ENCODE data around the gene CEP89.
A peak's percentile ranks its signal among the peaks of the same experiment; 100 is the strongest.
"Not testable (repeated sequence)": the region's sequence is repeated elsewhere in the genome, so short reads cannot be mapped to it uniquely, and the experiment has no call there.

CEP89 gene

GRCh38 chr19:32971715-32972540 lies at the start of gene CEP89, which contains the start of gene FAAP24:
Gene CEP89, minus strand, starts transcription at chr19:32971958. Its CDS starts 84 bp downstream, at chr19:32971874.
Gene FAAP24, plus strand, starts transcription at chr19:32972242. Its CDS starts 955 bp downstream, at chr19:32973197.
- DNase-seq, result peak; percentile 98

- not testable (repeated sequence) for DNase-seq
These were observed 39.1 kb upstream of the CEP89 start for GRCh38 chr19:33010891-33011290.

GRCh38 chr19:33008738-33009137 lies 37.0 kb upstream of the CEP89 start:
- no peak for DNase-seq

DNA sequence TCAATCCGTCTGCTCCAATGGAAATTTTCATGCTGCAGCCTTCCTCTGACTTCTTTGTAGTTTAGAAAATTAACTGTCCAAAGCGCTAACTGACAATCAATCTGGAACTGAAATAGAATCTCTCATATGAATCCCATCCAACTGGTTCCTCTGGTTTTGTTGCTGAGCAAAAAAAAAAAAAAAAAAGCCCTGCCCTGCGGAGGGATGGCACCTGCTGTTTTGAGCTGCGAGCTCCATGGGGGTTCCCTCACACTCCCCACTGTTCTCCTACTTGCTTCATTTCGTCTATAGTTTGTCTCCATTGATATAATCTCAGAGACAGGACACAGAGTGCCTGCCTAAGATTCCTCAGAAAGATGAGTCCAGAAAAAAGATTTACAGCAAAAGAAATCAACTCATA lies 33.7 kb upstream of the CEP89 start:
- DNase-seq, result no peak

- DNase-seq, result not testable (repeated sequence)
These were observed 31.8 kb upstream of the CEP89 start for GRCh38 chr19:33003424-33004024.

DNA sequence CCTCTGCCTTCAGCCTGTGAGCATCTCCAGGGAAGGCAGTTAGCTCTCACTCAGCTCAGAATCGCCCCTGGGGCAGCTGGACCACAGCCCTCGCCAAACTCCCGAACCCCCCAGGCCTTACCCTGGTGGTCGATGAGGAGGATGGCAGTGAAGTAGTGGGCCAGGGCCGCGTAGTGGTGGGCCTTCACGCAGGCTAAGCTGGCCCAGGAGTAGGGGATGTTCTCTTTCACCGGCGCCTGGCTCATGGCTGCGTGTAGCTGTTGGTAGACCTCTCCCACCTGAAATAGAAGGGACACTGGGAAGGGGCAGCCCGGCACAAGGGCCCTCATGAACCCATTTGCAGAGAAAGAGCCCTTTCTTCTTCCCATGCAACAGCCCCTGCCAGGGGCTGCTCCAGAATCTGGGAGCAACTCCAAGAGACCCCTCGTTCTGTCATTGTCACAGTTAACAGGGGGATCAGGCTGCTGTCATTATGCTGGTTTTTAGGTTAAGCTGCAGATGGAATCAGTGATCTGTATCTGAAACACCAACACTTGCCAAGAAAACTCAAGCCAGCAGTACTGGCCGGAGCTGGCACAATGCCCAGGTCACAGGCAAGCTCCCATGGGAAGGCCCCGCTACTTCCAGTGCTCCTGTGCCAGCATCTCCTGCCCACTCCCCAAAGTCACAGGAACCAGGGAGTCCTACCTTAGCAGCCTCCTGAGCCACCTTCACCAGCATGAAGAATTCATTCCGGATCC lies 30.5 kb upstream of the CEP89 start:
- DNase-seq, result not testable (repeated sequence)

DNA sequence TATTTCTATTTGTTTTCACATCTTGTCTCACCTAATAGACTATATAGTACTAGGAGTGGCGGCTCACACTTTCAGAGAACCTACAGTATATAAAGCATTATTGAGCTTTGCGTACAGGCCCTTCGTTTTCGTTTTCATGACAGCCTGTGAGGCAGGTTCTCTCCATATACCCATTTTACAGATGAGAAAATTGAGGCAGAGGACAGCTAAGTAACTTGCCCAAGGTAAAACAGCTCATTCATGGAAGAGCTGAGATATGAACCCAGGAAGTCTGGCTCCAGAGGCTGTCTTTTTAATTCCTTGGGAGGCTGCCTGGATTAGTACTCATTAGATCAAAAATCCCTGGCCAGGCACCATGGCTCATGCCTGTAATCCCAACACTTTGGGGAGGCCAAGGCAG lies 29.2 kb upstream of the CEP89 start:
- no peak for DNase-seq

GRCh38 chr19:33000510-33000909 lies 28.8 kb upstream of the CEP89 start:
- no peak for DNase-seq

DNA sequence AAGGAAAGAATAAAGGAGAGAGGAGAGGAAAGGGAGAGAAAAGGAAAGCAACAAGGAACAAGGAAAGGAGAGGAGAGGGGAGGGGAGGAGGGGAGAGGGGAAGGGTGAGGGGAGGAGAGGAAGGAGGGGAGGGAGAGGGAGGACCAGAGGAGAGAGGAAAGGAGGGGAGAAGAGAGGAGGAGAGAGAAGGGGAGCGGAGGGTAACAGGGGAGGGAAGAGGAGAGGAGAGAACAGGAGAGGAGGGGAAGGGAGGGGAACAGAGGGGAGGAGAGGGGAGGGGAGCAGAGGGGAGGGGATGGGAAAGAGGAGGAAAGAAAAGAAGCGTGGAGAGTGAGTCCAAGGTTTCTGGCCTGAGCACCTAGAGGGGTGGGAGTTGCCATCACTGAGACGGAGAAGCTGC lies 27.0 kb upstream of the CEP89 start:
- no peak for DNase-seq

DNA sequence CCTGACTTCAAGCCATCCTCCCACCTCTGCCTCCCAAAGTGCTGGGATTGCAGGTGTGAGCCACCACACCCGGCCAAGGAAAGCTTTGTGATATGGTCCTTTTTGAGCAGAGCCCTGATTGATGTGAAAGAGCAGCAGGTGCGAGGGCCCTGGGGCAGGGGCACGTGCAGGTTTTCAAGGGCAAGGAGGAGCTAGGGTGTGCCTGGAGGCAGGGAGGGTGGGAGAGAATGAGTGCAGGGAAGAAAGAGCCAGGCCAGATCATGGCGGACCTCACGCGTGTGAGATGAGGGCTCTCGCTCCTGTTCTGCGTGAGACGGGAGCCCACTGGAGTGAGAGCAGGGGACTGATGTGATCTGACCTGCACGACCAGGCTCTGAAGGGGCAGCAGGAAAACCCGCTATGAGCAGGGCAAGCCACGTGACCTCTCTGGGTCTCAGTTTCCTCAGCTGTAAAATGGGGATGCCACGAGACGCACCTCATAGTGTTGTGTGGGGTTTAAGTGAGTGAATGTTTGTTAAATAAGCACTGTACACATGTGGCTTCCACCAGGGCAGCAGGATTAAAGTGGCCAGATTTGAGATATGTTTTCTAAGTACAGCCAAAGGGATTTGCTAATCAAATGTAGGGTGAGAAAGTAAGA lies 26.1 kb upstream of the CEP89 start:
- no peak for DNase-seq

DNA sequence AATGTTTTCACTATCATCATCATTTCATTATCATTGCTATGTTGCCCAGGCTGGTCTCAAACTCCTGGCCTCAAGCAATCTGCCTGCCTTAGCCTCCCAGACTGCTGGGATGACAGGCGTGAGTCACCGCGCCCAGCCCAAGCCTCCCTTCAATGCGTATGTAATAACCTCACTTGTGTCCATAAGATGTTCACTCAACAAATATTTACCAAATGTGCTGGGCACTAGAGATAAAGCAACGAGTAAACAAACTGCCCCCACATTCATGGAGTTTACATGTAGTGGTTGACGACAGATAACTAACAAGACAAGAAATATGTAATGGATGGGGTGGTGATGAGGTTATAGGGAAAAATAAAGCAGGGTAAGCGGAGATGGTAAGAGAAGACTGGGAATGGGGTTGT lies 25.3 kb upstream of the CEP89 start:
- DNase-seq, result not testable (repeated sequence)

GRCh38 chr19:32995966-32996365 lies 24.2 kb upstream of the CEP89 start:
- not testable (repeated sequence) for DNase-seq

DNA sequence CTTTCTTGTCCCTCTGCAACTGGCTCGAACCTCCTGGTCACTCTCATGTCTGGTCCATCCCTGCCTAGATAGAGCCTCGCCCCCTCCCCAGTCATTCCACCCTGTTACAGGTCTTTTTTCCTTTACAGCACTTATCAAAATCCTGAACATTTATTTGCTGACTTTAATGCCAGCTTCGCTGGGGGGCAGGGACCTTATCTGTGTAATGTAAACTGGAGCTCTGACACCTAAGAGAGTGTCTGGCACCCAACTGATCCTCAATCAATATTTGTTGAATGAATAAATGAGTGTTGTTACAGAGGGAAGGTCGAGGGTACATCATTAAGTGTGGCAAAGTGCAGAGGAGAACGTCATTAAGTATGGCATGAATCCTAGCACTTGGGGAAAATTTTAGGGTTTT lies 17.0 kb upstream of the CEP89 start:
- DNase-seq, result no peak

DNA sequence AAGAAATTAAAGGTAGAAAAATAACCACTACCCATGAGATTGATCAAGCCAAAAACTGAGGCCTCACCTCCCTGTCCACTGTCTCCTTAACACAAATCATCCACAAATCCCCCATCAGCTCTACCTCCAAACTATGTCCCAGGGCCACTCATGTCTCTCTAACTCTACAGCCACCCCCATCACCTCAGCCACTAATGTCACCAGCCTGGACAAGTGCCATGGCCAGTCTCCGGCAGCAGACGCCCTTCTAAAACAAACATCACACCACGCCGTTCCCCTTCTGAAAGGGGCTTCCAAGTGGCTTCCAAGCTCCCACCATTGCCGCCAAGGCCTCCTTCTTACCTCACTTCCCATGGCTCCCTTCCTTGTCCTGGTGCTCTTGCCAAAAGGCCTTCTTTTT lies 16.5 kb upstream of the CEP89 start:
- DNase-seq, result not testable (repeated sequence)

DNA sequence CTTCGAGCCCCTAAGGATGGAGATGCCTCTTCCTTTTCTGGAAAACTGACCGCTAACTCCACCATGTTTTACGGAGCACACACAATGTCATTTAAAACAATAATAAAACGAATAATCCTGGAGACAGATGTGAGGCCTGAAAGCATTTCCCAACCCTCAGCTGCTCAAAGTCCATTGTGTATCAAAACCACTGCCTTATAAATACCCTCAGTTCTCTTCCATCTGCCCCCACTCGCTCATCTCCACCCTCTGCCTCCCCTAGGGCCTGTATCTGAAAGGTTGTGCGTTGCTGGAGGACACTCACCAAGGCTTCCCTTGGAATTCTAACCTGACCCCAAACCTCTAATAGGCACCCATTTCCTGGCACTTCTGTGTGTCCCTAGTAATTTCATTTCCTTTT lies 10.7 kb upstream of the CEP89 start:
- DNase-seq, result not testable (repeated sequence)

DNA sequence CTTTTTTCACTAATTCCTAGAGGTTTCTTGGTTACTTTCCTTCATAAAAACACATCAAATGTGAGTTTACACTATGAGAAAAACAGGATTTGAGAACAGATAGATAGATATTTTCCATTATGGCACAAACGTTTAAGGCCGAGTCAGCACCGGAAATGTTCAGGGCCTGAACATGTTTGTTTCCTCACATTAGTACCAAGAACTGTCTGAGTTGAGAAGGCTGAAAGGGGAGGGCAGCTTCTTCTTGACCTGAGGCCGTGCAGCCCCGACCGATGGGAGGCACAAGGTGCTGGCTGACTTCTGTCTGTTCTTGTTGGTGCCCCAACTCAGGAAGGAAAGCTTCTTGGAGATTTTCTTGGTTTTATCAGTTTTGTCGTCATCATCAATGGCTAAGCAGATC lies 8.0 kb upstream of the CEP89 start:
- not testable (repeated sequence) for DNase-seq

- DNase-seq, result not testable (repeated sequence)
These were observed 6.1 kb upstream of the CEP89 start for GRCh38 chr19:32977813-32978212.

DNA sequence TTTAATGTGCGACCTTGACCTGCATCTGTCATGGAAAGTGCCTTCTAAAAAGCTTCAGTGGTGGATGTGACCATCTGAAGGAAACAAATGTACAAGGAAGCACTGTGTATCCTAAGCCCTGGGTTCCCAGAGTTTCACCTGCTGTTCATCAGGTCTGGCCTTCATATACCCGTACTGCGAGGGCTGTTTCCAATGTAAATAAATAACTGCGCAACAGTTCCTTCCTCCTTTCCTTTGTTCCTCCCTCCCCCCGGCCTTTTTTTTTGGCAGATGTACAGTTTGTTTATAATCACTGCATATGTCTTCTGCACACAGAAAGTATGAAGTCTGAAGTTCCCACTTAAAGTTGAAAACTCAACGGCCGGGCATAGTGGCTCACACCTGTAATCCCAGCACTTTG lies 5.5 kb upstream of the CEP89 start:
- no peak for DNase-seq

DNA sequence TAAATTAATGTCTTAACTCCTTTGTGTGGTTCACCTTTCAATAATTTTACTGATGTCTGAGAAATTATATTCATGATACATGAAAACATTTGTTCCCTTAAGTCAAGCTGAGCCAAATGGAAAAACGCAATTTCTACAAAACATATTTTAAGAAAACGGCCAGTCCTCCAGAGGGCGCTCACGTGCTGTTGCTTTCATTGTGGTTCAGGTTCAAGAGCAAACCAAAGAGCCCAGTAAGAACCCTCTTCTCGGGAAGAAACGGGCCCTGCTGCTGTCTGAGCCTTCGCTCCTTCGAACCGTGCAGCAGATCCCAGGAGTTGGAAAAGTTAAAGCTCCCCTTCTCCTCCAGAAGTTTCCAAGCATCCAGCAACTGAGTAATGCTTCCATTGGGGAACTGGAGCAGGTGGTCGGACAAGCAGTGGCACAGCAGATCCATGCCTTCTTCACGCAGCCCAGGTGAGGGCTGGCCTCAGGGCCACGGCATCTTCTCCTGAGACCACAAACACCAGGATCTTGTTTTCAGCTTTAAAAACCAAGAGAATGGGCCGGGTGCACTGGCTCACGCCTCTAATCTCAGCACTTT lies 4.6 kb upstream of the CEP89 start:
- DNase-seq, result peak; percentile 82

DNA sequence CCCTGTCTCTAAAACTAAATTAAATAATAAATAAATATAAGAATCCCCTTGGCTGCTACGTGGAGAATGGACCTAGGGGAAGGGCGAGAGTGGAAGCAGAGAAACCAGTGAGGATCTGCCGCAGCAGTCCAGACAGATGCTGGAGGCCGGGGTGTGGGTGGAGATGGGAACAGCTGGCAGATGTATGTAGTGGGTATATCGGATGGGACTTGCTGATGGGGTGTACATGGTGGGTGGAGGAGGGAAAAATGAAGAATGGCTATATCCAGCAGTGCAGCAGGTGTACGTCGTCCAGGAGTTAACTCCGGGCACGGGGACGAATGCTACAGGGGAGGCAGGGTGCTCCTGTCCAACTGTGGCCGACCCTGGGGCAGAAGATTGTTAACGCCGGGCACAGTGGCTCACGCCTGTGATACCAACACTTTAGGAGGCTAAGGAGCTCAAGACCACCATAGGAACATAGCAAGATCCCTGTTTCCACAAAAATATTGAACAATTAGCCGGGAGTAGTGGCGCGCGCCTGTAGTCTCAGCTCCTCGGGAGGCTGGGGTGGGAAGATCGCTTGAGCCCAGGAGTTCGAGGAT lies 654 bp downstream of the CEP89 start:
- no peak for DNase-seq

GRCh38 chr19:32969549-32969948 lies 2.2 kb downstream of the CEP89 start:
- DNase-seq, result no peak

GRCh38 chr19:32966750-32967149 lies 5.0 kb downstream of the CEP89 start:
- no peak for DNase-seq

All from activated CD4-positive, alpha-beta T cell treated with anti-CD3 and anti-CD28 coated beads for 48 hours (primary cell).